ENCODE measurements around the gene PAQR6.
"Not testable (repeated sequence)": the region's sequence is repeated elsewhere in the genome, so short reads cannot be mapped to it uniquely, and the experiment has no call there.

Gene PAQR6

DNA sequence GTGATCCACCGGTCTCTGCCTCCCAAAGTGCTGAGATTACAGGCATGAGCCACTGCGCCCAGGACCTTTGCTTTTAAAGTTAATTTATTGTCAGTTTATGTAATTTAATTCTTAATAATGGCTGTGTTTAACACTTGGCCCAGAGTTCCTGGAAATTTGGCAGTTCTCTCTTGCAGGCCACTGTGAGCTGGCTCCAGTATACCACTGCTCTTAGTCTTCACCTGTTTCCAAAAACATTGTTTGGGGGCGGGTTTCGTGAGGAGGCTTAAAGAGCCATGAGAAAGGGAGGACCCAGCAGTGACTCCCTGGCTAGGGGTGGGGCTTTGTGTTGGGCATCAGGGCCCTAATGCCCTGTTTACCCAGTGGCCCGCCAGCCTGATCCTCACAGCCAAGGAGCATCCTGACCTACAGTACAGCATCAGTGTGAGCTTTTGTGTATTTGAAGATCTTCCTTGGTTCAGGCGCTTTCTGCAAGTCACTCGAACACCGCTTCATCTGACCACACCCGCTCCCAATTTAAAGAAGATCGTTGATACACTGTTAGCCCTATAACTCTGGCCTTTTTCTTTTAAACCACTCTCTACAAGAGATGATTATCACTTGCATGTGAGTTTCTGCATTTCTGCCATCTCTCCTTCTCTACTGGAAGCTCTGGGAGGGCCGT lies 17.9 kb downstream of the PAQR6 start:
- DNase-seq = no peak

DNA sequence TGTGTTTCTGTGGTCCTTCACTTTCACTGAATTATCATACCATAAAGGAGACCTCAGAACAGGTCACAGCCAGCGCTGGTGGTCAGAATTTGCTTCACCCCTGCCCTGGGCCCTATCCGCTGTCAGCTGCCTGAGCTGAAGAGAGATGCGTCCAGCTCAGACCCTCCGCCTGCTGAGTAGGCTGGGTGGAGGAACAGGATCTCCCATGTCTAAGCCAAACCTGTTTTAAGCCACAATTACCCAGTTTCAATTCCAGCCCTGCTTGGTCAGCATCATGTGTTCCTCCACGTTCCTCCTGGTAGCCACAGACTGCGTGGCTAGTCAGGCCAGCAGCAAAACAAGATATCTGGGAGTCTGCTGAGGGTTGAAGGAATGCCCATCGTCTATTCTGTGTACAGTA lies 19.4 kb downstream of the PAQR6 start:
- no peak for DNase-seq

DNA sequence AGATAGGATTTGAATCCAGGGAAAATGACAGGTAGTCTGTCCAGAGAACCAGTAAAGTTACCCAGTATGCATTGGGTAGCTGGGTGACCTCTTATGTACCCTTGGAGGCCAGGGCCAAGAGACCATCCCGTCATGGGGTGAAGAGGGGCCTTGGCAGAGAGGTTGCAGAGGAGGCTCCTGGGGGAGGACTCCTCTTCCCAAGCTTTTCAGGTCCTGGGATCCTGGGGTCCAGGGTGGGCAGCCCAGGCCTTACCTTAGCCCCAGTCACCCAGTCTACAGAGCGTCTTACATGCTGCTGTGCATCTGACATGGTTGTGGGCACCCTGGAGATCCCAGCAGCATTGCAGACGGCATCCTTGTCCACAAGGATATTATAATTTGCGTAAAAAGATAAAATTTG lies 21.1 kb downstream of the PAQR6 start:
- DNase-seq = no peak

DNA sequence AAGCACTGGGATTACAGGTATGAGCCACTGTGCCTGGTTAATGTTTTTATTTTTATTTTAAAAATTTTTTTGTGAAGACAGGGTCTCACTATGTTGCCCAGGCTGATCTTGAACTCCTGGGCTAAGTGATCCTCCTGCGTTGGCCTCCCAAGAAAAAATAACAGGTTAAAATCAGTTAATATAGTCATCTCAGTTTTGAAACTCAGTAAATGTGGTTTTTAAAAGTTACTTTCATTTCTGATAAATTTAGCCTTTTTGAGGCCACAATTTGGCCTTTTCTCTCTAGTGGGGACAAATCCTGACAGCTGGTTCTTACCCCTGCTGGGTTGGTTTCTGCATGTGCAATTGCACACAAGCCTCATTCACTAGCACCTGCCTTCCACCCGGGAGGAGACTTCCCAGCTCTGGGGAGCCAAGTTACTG lies 21.7 kb downstream of the PAQR6 start:
- DNase-seq = no peak

DNA sequence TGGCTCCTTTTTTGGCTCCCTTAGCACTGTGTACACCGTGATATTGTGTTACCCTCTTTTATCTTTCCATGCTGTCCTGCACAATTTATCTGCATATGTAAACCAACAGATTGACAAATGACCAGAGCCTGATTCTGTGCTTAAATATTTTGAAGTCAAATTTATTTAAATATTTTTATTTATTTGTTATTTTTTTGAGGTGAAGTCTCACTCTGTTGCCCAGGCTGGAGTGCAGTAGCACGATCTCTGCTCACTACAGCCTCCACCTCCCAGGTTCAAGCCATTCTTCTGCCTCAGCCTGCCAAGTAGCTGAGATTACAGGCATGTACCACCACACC lies 22.2 kb downstream of the PAQR6 start:
- DNase-seq = no peak

DNA sequence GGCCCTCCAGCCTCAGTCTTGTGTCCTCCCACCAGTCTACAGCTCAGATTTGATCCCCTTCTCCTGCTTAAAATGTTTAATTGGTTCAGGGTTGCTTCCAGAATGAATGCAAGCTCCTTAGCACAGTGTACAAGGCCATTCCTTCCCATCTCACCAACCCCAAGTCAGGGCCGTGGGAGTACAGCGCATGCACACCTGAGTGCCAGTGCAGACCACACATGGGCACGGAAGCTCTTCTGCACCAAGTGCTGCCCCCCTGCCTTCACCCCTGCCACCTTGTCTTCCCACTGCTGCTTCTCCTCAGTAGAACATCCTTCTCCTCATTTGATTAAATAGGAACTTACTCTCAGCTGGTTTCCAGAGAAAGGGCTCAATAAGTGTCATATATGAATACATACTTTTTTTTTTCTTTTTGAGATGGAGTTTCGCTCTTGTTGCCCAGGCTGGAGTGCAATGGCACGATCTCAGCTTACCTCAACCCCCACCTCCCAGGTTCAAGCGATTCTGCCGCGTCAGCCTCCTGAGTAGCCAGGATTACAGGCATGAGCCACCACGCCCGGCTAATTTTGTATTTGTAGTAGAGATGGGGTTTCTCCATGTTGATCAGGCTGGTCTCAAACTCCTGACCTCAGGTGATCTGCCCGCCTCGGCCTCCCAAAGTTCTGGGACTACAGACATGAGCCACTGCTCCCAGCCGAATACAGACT lies 25.7 kb downstream of the PAQR6 start:
- DNase-seq = no peak

DNA sequence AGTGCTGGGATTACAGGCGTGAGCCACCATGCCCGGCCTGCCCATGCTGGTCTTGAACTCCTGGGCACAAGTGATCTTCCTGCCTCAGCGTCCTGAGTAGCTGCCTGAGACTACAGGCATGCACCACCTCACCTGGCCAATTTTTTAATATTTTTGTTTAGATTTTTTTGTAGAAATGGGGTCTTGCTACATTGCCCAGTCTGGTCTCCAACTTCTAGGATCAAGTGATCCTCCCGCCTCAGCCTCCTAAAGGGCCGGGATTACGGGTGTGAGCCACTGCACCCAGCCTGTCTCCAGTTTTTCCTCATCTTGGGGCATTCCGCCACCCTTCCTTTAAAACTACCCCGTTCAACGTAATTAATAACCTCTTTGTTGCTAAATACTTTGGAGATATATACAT lies 27.6 kb downstream of the PAQR6 start:
- no peak for DNase-seq

DNA sequence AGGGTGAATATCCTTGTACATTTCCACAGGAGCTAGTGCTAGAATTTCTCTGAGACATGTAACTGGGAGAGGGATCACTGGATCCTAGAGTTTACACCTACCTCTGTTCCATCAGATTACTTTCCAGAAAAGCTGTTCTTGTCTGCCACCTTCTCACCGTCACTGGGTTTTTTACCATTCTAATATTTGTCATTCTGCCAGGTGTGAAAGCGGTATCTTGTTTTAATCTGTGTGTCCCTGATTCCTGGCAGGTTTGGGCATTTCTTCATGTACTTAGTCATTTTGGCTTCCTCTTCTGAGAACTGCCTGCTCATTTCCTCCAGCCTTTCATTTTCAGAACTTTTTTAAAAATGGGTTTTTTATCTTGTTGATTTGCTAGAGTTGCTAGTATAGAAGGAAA lies 30.0 kb downstream of the PAQR6 start:
- DNase-seq = peak in 1 of 2 donors; percentile 63

DNA sequence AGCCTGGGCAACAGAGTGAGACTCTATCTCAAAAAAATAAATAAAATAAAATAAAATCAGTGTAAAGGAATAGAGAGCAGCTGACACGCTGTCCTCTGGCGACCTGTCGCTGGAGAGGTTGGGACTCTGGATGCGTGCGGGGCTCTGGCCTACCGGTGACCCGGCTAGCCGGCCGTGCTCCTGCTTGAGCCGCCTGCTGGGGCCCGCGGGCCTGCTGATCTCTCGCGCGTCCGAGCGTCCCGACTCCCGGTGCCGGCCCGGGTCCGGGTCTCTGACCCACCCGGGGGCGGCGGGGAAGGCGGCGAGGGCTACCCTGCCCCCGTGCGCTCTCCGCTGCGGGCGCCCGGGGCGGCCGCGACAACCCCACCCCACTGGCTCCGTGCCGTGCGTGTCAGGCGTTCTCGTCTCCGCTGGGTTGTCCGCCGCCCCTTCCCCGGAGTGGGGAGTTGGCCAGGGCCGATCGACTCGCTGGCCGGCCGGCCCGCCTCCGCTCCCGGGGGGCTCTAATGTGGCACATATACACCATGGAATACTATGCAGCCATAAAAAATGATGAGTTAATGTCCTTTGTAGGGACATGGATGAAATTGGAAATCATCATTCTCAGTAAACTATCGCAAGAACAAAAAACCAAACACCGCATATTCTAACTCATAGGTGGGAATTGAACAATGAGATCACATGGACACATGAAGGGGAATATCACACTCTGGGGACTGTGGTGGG lies 31.3 kb downstream of the PAQR6 start:
- DNase-seq = not testable (repeated sequence)

DNA sequence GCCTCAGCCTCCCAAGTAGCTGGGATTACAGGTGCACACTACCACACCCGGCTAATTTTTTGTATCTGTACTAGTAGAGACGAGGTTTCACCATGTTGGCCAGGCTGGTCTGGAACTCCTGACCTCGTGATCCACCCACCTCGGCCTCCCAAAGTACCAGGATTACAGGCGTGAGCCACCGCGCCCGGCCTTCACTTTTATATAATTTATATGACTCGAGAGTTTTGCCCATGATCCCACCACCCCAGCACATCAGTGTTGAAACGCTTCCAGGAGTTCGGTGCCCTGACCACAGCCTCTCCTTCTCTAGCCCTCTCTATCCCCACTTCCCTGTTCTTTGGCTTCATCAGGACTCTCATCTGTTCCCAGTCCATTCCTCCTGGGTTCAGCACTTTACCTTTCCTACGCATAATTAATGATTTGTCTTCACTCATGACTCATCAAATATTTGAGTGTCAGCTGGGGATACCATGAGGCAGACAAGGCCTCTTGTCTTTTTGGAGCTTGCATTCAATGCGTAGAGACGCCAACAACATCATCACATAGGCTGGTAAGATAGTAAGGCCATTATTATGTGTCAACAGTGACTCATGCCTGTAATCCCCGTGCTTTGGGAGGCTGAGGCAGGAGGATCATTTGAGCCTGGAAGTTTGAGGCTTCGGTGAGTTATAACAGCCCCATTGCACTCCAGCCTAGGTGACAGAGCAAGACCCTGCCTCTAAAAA lies 33.7 kb downstream of the PAQR6 start:
- no peak for DNase-seq

DNA sequence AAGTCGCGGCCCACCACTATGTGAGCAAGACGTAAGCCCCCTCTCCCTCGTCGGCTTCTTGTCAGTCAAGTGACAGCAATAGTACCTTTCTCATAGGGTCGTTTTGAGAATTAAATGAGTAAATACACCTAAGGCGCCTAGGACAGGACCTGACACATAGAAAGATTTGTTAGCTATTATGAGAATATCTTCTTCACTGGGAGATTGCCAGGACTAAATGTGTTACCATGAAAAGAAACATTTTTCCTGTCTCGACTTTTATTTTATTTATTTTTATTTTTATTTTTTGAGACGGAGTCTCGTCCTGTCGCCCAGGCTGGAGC lies 34.3 kb downstream of the PAQR6 start:
- no peak for DNase-seq

DNA sequence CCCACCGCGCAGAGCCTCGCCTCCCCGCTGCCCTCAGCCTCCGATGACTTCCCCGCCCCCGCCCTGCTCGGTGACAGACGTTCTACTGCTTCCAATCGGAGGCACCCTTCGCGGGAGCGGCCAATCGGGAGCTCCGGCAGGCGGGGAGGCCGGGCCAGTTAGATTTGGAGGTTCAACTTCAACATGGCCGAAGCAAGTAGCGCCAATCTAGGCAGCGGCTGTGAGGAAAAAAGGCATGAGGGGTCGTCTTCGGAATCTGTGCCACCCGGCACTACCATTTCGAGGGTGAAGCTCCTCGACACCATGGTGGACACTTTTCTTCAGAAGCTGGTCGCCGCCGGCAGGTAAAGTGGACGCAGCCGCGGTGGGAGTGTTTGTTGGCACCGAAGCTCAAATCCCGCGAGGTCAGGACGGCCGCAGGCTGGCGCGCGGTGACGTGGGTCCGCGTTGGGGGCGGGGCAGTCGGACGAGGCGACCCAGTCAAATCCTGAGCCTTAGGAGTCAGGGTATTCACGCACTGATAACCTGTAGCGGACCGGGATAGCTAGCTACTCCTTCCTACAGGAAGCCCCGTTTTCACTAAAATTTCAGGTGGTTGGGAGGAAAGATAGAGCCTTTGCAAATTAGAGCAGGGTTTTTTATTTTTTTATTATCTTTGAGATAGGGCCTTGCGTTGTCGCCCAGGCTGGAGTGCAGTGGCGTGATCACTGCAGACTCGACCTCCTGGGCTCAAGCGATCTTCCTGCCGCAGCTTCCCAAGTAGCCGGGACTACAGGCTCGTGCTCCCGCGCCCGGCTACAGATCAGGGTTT lies 34.8 kb downstream of the PAQR6 start, which contains the start of gene PMF1:
Gene PMF1, plus strand, starts transcription at position 175 of the 811 bp plus-strand sequence. Its CDS starts 9 bp downstream, at position 184.
- peak; percentile 94 to 95 for DNase-seq

DNA sequence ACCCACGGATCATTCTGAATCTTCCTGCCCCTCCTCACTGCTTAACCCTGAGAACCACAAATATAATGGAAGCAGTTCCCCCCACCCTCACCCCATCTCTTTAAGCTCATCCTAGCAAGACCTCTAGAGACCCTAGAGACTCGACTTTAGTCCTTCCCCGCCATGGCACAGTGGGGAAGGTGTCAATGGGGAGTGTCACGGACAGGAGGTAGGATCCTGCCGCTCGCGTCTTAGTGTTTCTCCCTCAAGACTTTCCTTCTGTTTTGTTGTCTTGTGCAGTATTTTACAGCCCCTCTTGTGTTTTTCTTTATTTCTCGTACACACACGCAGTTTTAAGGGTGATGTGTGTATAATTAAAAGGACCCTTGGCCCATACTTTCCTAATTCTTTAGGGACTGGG lies 35.7 kb downstream of the PAQR6 start:
- DNase-seq = no peak

DNA sequence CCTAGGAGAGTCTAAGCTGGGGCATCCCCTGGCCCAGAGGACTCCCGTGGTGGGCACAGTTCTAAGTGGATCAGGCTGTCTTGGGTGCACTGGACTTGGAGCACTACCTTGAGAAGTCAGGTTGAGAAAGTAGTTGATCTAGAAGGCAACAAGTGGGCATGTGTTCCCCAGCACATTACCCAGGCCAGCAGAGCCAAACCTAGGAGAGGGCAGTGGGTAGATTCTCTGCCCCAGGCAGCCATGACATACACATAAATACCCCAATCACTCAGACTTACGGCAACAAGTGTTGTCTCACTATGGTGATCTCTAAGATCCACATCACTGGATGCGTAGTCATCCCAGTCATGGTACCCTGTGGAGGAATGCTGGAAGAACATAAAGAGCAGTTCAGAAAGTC lies 36.6 kb downstream of the PAQR6 start:
- DNase-seq = no peak

DNA sequence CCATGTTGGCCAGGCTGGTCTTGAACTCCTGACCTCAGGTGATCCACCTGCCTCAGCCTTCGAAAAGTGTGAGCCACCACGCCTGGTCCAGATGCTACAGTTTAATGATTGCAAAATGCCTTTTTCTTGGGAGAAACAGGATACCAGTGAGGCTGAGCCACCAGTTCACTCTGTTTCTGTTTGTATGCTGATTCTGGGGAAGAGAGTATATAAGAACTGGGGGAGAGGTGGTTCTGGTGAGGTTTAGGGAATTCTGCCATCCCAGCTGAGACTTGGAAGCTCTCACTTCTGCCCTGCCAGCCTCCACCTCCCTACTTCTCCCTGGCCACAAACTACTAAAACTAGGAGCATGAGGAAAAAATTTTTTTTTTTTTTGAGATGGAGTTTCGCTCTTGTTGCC lies 43.2 kb downstream of the PAQR6 start:
- DNase-seq = no peak

DNA sequence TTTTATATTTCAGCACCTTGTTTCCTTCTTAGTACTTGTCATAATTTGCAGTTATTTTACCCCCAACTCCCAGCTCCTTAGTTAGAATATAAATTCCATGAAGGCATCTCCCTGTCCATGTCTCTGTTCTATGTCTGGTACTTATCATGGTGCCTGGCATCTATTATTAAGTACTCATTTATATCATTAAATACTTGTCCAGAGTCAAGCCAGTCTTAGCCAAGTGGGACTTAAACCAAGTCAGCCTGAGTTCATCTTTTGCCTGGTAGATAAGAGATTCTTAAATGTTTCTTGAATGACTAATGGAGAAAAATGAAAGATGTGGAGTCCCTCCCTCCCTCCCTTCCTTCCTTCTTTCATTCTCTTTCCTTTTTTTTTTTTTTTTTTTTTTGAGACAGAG lies 44.5 kb downstream of the PAQR6 start:
- DNase-seq = no peak

DNA sequence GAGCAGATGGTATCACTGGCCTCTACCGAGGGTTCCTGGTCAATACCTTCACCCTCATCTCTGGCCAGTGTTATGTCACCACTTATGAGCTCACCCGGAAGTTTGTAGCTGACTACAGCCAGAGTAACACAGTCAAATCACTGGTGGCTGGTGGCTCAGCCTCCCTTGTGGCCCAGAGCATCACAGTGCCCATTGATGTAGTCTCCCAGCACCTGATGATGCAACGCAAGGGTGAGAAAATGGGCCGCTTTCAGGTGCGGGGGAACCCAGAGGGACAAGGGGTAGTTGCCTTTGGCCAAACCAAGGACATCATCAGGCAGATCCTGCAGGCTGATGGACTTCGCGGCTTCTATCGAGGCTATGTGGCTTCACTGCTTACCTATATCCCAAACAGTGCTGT lies 47.8 kb downstream of the PAQR6 start:
- DNase-seq = no peak

DNA sequence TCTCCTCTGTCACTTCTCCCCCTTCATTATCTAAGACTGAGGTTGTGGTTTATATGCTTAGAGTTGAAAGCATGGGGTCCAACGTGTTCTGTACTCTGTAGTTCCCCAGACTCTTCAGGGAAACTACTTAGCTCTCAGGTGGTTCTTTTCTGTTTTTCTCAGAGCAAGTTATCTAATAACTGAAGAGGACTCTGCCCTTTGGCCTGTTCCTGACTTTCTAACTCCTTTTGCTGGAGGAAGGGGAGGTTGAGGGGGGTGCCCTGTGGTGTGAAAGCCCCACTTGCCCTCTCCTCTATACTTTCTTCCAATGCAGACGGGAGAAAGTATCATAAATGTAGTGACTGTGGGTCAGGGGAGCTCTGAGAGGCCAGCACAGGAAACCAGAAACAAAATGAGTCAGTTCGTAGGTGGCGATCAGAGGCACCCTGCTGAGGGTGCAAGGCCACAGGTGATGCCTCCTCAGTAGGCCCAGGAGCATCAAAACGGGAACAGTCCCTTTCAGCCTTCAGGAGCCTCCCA lies 49.0 kb downstream of the PAQR6 start:
- DNase-seq = no peak

DNA sequence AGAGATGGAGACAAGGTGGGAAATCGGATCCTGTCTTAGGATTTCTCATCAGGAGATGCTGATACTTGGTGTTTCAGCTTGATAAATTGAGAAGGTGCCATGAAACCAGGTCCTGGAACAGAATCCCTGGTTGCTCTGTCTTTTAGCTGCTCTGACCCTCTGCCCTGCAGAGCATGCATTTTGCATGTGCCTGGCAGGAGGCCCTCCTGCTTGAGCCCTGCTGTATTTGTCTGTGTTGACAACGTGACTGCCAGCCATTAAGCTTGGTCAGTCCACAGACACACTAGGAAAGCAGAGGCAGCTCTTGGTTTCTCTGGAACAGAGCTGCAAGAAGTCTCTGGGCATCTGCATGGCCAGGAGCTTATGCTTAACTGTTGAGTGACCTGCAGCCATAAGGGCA lies 51.4 kb downstream of the PAQR6 start:
- DNase-seq = no peak

DNA sequence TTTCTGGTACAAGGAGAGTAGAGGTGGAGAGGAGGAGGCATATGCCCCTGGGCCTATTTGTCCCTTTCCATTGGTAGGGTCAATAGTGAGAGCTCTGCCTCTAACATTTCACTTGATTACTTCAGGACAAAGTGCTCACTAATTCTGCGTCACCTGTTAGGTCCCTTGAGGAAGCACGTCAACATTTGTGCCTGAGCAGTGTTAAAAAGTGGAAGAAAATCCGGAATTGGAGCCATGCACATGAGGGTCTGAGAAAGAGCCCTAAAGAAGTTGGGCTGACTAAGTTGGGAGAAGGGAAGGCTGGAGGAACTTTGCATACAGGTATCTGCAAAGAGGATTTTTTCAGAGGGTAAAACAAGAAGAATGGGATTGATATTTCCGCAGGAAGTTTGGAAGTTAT lies 52.0 kb downstream of the PAQR6 start:
- no peak for DNase-seq

DNA sequence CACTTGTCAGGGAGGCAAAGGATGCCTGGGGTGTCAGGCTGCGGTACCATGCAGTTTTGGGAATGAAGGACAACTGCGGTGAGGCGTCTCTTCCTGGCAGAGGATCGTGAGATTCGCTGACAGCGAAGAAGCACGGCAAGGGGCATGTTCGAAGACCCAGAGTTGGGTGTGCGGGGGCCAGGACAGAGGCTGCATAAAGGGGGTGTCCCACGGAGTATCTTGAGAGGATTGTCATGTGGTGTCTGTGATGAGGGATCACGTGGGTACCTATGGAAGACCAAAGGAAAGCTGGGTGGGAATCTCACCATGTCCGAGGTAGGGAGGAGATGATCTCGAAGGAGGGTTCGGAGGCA lies 53.6 kb downstream of the PAQR6 start:
- DNase-seq = no peak

DNA sequence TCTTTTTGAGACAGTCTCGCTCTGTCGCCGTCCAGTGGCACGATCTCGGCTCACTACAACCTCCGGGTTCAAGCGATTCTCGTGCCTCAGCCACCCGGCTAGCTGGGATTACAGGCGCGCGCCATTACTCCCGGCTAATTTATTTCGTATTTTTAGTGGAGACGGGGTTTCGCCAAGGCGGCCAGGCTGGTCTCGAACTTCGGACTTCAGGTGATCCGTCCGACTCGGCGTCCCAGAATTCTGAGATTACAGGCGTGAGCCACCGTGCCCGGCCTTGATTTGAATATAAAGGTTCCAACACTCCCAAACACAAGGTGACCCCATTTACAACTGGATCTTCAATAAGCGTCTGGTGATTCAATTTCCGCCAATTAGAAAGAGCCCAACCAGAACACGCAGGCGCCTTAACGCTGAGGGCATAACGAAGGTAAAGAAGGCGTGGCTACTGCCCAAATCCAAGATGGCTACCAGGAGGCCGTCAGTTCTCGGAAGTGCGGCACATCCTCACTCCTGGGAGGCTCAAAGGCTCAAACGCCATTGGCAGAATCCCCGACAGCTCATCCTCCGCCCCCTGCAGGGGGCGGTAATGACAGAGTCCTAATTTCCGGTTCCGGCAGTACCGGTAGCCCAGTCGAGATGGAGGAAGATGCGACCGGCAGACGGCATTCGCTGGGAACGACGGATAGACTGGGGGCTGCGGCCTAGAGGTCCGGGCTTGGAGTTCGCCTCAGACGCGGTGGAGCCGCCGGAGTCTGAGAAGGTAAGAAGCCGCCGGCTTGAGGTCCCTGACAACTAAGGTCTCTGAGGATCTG lies 54.2 kb downstream of the PAQR6 start, which contains the start of gene SLC25A44:
Gene SLC25A44, plus strand, starts transcription at position 617 of the 812 bp plus-strand sequence. CDS start 5,744 bp downstream, outside the sequence.
- peak; percentile 89 to 99 for DNase-seq
